ENCODE data around the gene NPC1.
"Not testable (repeated sequence)": the region's sequence is repeated elsewhere in the genome, so short reads cannot be mapped to it uniquely, and the experiment has no call there.

Gene NPC1

DNA sequence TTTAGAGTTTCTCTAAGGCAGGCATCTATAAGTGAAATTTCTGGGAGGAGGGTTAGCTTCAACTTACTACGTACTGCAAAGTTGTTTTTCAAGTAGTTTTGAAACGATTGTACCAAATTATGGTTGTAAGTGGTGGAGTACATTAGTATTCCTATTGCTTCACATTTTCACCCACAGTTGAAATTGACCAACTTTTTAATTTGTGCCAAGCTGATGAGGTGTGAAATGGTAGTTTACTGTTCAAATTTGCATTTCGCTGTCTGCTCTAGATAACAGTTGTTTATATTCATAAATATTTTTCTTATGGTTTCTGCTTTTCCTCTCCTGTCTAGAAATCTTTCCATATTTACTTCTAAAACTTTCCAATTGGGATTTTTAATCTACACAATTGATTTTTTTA, 18.6 kb downstream of the NPC1 start:
- TF ChIP-seq, protein P1, sequence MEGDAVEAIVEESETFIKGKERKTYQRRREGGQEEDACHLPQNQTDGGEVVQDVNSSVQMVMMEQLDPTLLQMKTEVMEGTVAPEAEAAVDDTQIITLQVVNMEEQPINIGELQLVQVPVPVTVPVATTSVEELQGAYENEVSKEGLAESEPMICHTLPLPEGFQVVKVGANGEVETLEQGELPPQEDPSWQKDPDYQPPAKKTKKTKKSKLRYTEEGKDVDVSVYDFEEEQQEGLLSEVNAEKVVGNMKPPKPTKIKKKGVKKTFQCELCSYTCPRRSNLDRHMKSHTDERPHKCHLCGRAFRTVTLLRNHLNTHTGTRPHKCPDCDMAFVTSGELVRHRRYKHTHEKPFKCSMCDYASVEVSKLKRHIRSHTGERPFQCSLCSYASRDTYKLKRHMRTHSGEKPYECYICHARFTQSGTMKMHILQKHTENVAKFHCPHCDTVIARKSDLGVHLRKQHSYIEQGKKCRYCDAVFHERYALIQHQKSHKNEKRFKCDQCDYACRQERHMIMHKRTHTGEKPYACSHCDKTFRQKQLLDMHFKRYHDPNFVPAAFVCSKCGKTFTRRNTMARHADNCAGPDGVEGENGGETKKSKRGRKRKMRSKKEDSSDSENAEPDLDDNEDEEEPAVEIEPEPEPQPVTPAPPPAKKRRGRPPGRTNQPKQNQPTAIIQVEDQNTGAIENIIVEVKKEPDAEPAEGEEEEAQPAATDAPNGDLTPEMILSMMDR (IDR thresholded peaks at IDR 0.05; ENCODE audit: extremely low read depth, insufficient read depth, missing control alignments), result no peak
- DNase-seq (ENCODE audit: low spot score), result no peak
- in situ Hi-C loops (cut with MboI; ENCODE audit: low pct_unique_long_range_greater_than_20kb, low sequenced_read_pairs, unreplicated experiment), result no loop called here

DNA sequence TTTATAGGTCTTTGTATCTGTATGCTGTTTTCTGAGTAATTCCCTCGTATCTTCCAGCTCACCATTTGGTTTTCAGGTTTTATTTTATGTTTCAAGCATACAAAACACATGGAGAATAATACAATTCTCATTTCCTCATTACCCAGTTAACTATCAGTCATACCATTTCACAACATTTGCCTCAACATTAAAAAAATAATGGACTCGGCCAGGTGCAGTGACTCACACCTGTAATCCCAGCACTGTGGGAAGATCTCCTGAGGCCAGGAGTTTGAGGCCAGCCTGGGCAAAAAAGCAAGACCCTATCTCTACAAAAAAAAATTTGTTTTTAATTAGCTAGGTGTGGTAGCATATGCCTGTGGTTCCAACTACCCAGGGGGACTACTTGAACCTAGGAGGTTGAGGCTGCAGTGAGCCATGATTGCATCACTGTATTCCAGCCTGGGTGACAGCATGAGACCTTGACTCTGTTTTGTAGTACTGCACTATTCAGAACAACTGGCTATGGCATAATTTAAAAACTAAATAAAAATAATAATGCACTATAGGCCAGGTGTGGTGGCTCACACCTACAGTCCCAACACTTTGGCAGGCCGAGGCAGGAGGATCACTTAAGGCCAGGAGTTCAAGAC, 20.3 kb downstream of the NPC1 start:
- DNase-seq (ENCODE audit: low spot score), result no peak
- TF ChIP-seq, protein P1 (IDR thresholded peaks at IDR 0.05; ENCODE audit: extremely low read depth, insufficient read depth, missing control alignments), result no peak
- in situ Hi-C loops (cut with MboI; ENCODE audit: low pct_unique_long_range_greater_than_20kb, low sequenced_read_pairs, unreplicated experiment), result no loop called here

DNA sequence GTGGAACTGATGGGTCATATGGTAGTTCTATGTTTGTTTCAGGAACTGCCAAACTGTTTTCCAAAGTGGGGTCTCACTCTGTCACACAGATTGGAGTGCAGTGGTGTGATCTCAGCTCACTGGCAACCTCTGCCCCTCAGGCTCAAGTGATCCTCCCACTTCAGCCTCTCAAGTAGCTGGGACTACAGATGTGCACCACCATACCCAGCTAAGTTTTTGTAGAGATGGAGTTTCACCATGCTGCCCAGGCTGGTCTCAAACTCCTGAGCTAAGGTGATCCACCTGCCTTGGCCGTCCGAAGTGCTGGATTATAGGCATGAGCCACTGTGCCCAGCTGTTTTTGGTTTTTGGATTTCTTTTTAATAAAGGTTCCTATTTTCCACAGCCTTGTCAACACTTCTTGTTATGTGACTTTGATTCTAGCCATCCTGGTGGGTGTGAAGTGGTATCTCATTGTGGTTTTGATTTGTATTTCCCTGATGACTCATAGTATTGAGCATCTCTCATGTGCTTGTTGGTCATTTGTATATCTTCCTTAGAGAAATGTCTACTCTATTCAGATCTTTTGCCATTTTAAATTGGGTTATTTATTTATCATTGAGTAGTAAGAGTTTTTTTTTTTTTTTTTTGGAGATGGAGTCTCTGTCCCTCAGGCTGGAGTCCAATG, 22.8 kb downstream of the NPC1 start:
- TF ChIP-seq, protein P1 (IDR thresholded peaks at IDR 0.05; ENCODE audit: extremely low read depth, insufficient read depth, missing control alignments), result no peak
- no peak for DNase-seq (ENCODE audit: low spot score)
- in situ Hi-C loops (cut with MboI; ENCODE audit: low pct_unique_long_range_greater_than_20kb, low sequenced_read_pairs, unreplicated experiment), result no loop called here

DNA sequence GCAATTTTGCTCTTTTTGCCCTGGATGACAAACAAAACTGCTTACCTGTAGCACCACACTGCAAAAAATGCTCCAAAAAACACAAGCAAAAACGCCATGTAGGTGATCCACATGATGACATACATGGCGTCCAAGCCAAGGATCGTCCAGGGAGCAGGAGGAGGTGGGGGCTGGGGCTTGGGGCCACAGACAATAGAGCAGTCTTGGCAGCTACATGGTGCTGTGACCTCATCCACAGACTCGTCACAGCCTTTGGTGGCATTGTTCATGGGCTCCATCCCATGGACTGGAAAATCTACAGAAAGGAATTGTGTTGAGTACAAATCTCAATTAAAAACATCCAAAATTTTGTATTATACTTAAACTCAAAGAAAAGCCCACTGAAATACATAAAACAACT, 26.1 kb downstream of the NPC1 start:
- TF ChIP-seq, protein P1 (IDR thresholded peaks at IDR 0.05; ENCODE audit: extremely low read depth, insufficient read depth, missing control alignments), result no peak

DNA sequence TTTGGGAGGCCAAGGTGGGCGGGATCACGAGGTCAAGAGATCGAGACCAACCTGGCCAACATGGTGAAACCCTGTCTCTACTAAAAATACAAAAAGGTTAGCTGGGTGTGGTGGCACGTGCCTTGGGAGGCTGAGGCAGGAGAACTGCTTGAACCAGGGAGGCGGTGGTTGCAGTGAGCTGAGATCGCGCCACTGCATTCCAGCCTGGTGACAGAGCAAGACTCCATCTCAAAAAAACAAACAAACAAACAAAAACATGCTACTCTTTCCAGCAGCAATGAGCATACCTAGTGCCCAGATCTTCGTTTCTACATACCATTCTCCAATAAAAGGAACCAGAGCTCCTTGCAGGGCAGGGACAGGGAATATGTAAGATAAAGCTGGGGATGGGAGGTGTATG, 28.8 kb downstream of the NPC1 start:
- DNase-seq (ENCODE audit: low spot score); in situ Hi-C loops (cut with MboI; ENCODE audit: low pct_unique_long_range_greater_than_20kb, low sequenced_read_pairs, unreplicated experiment): not testable (repeated sequence)

More for the DNA sequence above, 26.1 kb downstream of the NPC1 start:
- DNase-seq (ENCODE audit: low spot score), result no peak
- in situ Hi-C loops (cut with MboI; ENCODE audit: low pct_unique_long_range_greater_than_20kb, low sequenced_read_pairs, unreplicated experiment), result no loop called here

DNA sequence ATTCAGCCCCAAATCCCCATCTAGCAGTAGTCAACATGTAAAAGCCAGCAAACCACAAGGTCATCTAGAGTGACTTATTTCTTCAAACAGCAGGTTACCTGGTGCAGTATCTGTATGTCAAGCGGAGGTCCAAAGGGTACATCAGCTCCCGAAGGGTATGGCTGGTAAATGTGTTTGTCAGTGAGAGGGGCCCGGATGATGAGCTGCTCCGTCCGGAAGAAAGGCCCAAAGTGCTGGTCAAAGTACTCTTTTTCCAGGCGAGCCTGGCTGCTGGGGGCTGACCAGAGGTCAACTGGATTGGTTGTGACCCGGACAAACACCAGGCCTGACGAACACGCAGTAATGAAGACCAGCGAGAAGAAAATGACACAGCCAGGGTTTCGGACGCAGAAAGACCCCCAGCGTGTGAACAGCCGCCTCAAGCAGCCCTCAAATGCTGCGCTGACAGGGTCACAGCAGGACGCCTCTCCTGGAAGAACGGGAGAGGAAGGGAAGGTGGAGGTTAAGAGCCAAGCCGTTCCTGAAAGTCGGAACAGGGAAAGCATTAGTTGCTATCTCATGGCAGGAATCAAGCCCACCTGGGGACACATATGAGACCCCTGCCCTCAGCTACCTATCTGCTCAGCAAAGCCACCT, 30.0 kb downstream of the NPC1 start:
- DNase-seq (ENCODE audit: low spot score), result no peak
- in situ Hi-C loops (cut with MboI; ENCODE audit: low pct_unique_long_range_greater_than_20kb, low sequenced_read_pairs, unreplicated experiment), result no loop called here
- TF ChIP-seq, protein P1 (IDR thresholded peaks at IDR 0.05; ENCODE audit: extremely low read depth, insufficient read depth, missing control alignments), result no peak

DNA sequence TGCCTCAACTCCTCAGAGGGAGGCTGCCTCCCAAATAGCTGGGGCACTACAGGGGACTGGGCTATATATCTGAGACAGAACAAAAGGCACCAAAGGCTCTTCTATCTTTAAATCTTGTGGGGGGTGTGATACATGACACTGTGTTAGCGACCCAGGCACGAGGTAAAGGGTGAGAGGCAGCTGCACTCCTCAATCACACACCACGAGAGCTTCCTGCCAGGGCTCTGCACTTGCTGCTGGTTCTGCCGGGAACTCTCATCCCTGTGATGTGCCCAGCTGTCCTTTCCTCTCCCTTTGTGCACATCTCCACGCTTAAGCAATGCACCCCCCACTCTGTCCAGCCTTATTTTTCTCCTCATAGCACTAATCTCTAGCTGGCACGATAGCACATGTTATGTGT, 32.4 kb downstream of the NPC1 start:
- in situ Hi-C loops (cut with MboI; ENCODE audit: low pct_unique_long_range_greater_than_20kb, low sequenced_read_pairs, unreplicated experiment), result no loop called here
- no peak for DNase-seq (ENCODE audit: low spot score)
- TF ChIP-seq, protein P1 (IDR thresholded peaks at IDR 0.05; ENCODE audit: extremely low read depth, insufficient read depth, missing control alignments), result no peak

Measured in GM13977 (cell line).